ENCODE measurements around the gene NACAD.

DNA sequence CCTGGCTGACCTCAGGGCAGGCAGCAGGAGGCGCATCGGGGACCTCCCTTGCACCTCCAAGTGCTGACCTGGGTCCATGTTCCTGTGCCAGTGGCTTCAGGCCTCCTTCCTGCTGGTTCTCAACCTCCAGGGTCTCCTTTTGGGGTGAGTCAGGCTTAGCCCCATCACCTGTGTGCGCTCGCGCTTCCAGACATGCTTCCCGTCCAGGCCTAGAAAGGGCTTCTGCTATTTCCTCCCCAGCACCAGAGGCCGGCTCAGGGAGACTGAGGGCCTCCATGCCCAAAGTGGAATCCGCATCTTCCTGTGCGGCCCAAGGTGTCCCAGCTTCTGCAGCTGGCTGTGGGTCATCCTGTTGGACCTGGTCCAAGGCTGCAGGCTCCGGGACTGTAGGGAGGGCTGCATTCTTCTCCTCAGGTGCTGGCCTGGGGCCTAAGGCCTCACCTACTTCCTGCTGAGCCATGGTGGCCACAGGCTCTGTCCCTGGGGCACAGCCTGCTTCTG lies 5.9 kb downstream of the NACAD start:
- TF ChIP-seq EZH2phosphoT487 (IDR thresholded peaks at IDR 0.05; ENCODE audit: insufficient read depth, low read depth), result no peak
- TF ChIP-seq EZH2 (IDR thresholded peaks at IDR 0.05; ENCODE audit: insufficient read depth, poor library complexity, severe bottlenecking), result no peak

Data from GM23248 (cell line).